GM23338 (cell line): Measurements from ENCODE around the gene AUH. TPM values are rescaled to one million over a fixed set of nuclear protein-coding genes. Genes with fewer than 3 reads are reported as not detected.

ENCODE experiments used
- ATAC-seq: fragments of 200-7000 bp; cut with Tn5 transposase; 3 replicates; pipeline ENCODE4 v1.9.1; 2020
- DNase-seq: peaks from one replicate; pipeline ENCODE4 v3.0.0-alpha.2; 2015; ENCODE audit warnings: low spot score
- H2AFZ ChIP-seq: fragments of 200-600 bp; sonication (generic); 2 replicates; pipeline ENCODE4 v1.8.0; 2016; ENCODE audit warnings: antibody characterized with exemption, mild to moderate bottlenecking, moderate library complexity
- H3F3A ChIP-seq: fragments of 200-600 bp; sonication (generic); replicated peaks from 2 replicates; pipeline ENCODE4 v1.8.0; 2017; ENCODE audit warnings: antibody characterized with exemption, mixed run types, low read depth
- H3K27ac ChIP-seq: fragments of 200-600 bp; sonication (generic); 2 replicates; pipeline ENCODE4 v1.6.1; 2016; ENCODE audit warnings: low read depth
- H3K27me3 ChIP-seq: fragments of 200-600 bp; sonication (generic); 2 replicates; pipeline ENCODE4 v1.8.0; 2016; ENCODE audit warnings: mild to moderate bottlenecking, mixed run types, moderate library complexity; ENCODE audit not compliant: insufficient read depth
- H3K36me3 ChIP-seq: fragments of 200-600 bp; sonication (generic); 2 replicates; pipeline ENCODE4 v1.8.0; 2016; ENCODE audit warnings: mild to moderate bottlenecking; ENCODE audit not compliant: insufficient read depth
- H3K4me1 ChIP-seq: fragments of 200-600 bp; sonication (generic); 2 replicates; pipeline ENCODE4 v1.8.0; 2016; ENCODE audit warnings: mild to moderate bottlenecking, moderate library complexity; ENCODE audit not compliant: insufficient read depth
- H3K4me2 ChIP-seq: fragments of 200-600 bp; sonication (generic); 2 replicates; pipeline ENCODE4 v1.7.1; 2017; ENCODE audit warnings: mixed run types
- H3K4me3 ChIP-seq: fragments of 200-600 bp; sonication (generic); 2 replicates; pipeline ENCODE4 v1.6.1; 2016; ENCODE audit warnings: mixed run types
- H3K79me2 ChIP-seq: fragments of 200-600 bp; sonication (generic); replicated peaks from 2 replicates; pipeline ENCODE4 v1.8.0; 2017; ENCODE audit warnings: mild to moderate bottlenecking; ENCODE audit not compliant: insufficient read depth
- H3K9me2 ChIP-seq: fragments of 200-600 bp; sonication (generic); 2 replicates; pipeline ENCODE4 v1.8.0; 2017; ENCODE audit not compliant: insufficient read depth
- H4K20me1 ChIP-seq: fragments of 200-600 bp; sonication (generic); replicated peaks from 2 replicates; pipeline ENCODE4 v1.8.0; 2017; ENCODE audit warnings: mild to moderate bottlenecking; ENCODE audit not compliant: insufficient read depth
- H3K27ac Mint-ChIP-seq: 2 replicates; pipeline ENCODE4 v1.8.0; 2020; ENCODE audit warnings: inconsistent platforms, mild to moderate bottlenecking, moderate library complexity, mixed read lengths
- H3K27me3 Mint-ChIP-seq: 3 replicates; pipeline ENCODE4 v1.8.0; 2022; ENCODE audit warnings: low read depth, mild to moderate bottlenecking, moderate library complexity, mixed read lengths, inconsistent platforms; ENCODE audit not compliant: insufficient read depth, poor library complexity
- H3K36me3 Mint-ChIP-seq: 3 replicates; pipeline ENCODE4 v1.8.0; 2021; ENCODE audit warnings: low read depth, mild to moderate bottlenecking, inconsistent platforms, moderate library complexity, mixed read lengths
- H3K4me1 Mint-ChIP-seq: 3 replicates; pipeline ENCODE4 v1.8.0; 2020; ENCODE audit warnings: mild to moderate bottlenecking, inconsistent platforms, mixed read lengths
- H3K4me3 Mint-ChIP-seq: 3 replicates; pipeline ENCODE4 v1.8.0; 2021; ENCODE audit warnings: moderate library complexity, mild to moderate bottlenecking, inconsistent platforms, mixed read lengths
- H3K9me3 Mint-ChIP-seq: 3 replicates; pipeline ENCODE4 v1.8.0; 2020; ENCODE audit warnings: moderate library complexity, mild to moderate bottlenecking, inconsistent platforms, mixed read lengths
- CREB1 ChIP-seq: fragments of 250-450 bp; sonication (Bioruptor Pico); IDR thresholded peaks from 2 replicates; pipeline ENCODE4 v1.5.0; 2020; ENCODE audit warnings: low read depth, mild to moderate bottlenecking, moderate library complexity
- CTCF ChIP-seq, 2 experiments: fragments of 200-600 bp in 1 of 2; sonication (generic) in 1 of 2; conservative IDR thresholded peaks; 2 replicates each; pipeline versions ENCODE4 v1.5.1 to v1.6.1; 2016 to 2017; ENCODE audit warnings: antibody characterized with exemption in 2 of 2, low read depth in 2 of 2, mild to moderate bottlenecking in 2 of 2, moderate library complexity in 1 of 2
- ETS1 ChIP-seq: IDR thresholded peaks from 2 replicates; pipeline ENCODE4 v1.6.1; 2016; ENCODE audit warnings: antibody characterized with exemption
- EZH2 ChIP-seq: fragments of 200-600 bp; sonication (generic); IDR thresholded peaks from one replicate; pipeline ENCODE4 v1.8.0; 2017; ENCODE audit warnings: antibody characterized with exemption, mild to moderate bottlenecking, low read depth; ENCODE audit not compliant: unreplicated experiment
- EZH2phosphoT487 ChIP-seq: fragments of 200-600 bp; sonication (generic); IDR thresholded peaks from one replicate; pipeline ENCODE4 v1.8.1; 2018; ENCODE audit warnings: antibody characterized with exemption; ENCODE audit not compliant: unreplicated experiment
- JUNB ChIP-seq: IDR thresholded peaks from one replicate; pipeline ENCODE4 v1.6.1; 2016; ENCODE audit warnings: antibody characterized with exemption; ENCODE audit not compliant: unreplicated experiment
- NANOG ChIP-seq: IDR thresholded peaks from 2 replicates; pipeline ENCODE4 v1.6.1; 2016; ENCODE audit warnings: antibody characterized with exemption, borderline replicate concordance
- POLR2AphosphoS5 ChIP-seq: IDR thresholded peaks from 2 replicates; pipeline ENCODE4 v1.6.1; 2016; ENCODE audit warnings: antibody characterized with exemption, low read depth
- REST ChIP-seq: IDR thresholded peaks from one replicate; pipeline ENCODE4 v1.6.1; 2018; ENCODE audit warnings: antibody characterized with exemption; ENCODE audit not compliant: unreplicated experiment
- STAT1 ChIP-seq: IDR thresholded peaks from one replicate; pipeline ENCODE4 v1.6.1; 2016; ENCODE audit warnings: antibody characterized with exemption; ENCODE audit not compliant: unreplicated experiment
- ZNF114 ChIP-seq: fragments of 250-450 bp; sonication (Bioruptor Pico); IDR thresholded peaks from 2 replicates; pipeline ENCODE4 v1.5.0; 2020; ENCODE audit warnings: mild to moderate bottlenecking, moderate library complexity
- ZNF331 ChIP-seq: fragments of 250-450 bp; sonication (Bioruptor Pico); IDR thresholded peaks from 2 replicates; pipeline ENCODE4 v1.5.0; 2020; ENCODE audit warnings: low read depth, mild to moderate bottlenecking, moderate library complexity
- ZNF462 ChIP-seq: fragments of 250-450 bp; sonication (Bioruptor Pico); IDR thresholded peaks from 2 replicates; pipeline ENCODE4 v1.5.0; 2020; ENCODE audit warnings: mild to moderate bottlenecking, moderate library complexity
- polyA plus RNA-seq: library from polyadenylated mRNA; unstranded; fragments of >200 nt; fragmentation: Nextera tagmentation; extraction: Ambion mirVana; gene quantifications from 2 replicates; pipeline ENCODE4 v1.2.1, GENCODE V29; 2016
- total RNA-seq: library from RNA; depleted of rRNA; stranded (reverse); fragments of >200 nt; shearing (Covaris generic); gene quantifications from 2 replicates; pipeline ENCODE4 v1.2.3, GENCODE V29; 2014

Gene AUH
- total and polyA plus RNA-seq, 2 experiments from 2014 or later, result 28.8 to 34.2 TPM

GRCh38 chr9:91289244-91289643, 72.5 kb downstream of the AUH start (continued):
- TF ChIP-seq ZNF462 (CRISPR knock-in tag), result no peak
- TF ChIP-seq ZNF114 (CRISPR knock-in tag), result no peak

- Histone ChIP-seq H3K4me2 (no peak overlapping the region), H3K36me3 (no peaks in the 10 kb centered on the region), H2AFZ (no peak overlapping the region), H3K27ac (no peak overlapping the region), H3K27me3 (no peaks in the 10 kb centered on the region), H3K9me2 (no peaks in the 10 kb centered on the region), H4K20me1 (no peaks in the 10 kb centered on the region; the same call in 1 of the 2 replicates), H3K4me1 (no peaks in the 10 kb centered on the region), H3K4me3 (no peak overlapping the region), H3F3A (no peaks in the 10 kb centered on the region), H3K79me2 (no peaks in the 10 kb centered on the region)
- DNase-seq, result no peak
- Mint-ChIP-seq H3K27me3 (no peaks in the 10 kb centered on the region), H3K4me1 (no peaks in the 10 kb centered on the region), H3K36me3 (peaks cover 8% of the 10 kb centered on the region; the same call in 1 of the 3 replicates), H3K9me3 (no peaks in the 10 kb centered on the region; the same call in 2 of the 3 replicates), H3K4me3 (no peak overlapping the region), H3K27ac (no peak overlapping the region; the same call in 1 of the 2 replicates)
- ATAC-seq, result no peak
- TF ChIP-seq STAT1 (no peak), JUNB (no peak), REST (no peak), POLR2AphosphoS5 (no peak), ZNF331 (CRISPR knock-in tag) (no peak), CREB1 (CRISPR knock-in tag) (no peak), EZH2 (no peak), CTCF (conservative IDR thresholded peaks at IDR 0.05; ENCODE audit: low read depth in 2 of 2) (no peak), EZH2phosphoT487 (no peak), NANOG (no peak), ZNF114 (CRISPR knock-in tag) (no peak), ETS1 (no peak)
Observed at GRCh38 chr9:91285729-91286353, 75.9 kb downstream of the AUH start.
